Sigmoid colon (tissue), 7 donors: ENCODE measurements around the gene LSM6. TPM values are rescaled to one million over a fixed set of nuclear protein-coding genes. Genes with fewer than 3 reads are reported as not detected.

ENCODE experiments used
- DNase-seq: peaks from one replicate; pipeline ENCODE4 v3.0.0-alpha.2; 2019
- H3K27ac ChIP-seq, 4 donors: fragments of 200-600 bp; sonication (generic); one replicate each; pipeline ENCODE4 v1.5.1; 2016 to 2019; ENCODE audit warnings: mild to moderate bottlenecking in 1 of 4
- H3K27me3 ChIP-seq, 3 donors: fragments of 200-600 bp; sonication (generic); one replicate each; pipeline ENCODE4 v1.5.1; 2019; ENCODE audit warnings: mild to moderate bottlenecking in 1 of 3
- H3K36me3 ChIP-seq, 4 donors: fragments of 200-600 bp; sonication (generic); one replicate each; pipeline ENCODE4 v1.5.1; 2016 to 2019
- H3K4me1 ChIP-seq, 4 donors: fragments of 200-600 bp; sonication (generic); one replicate each; pipeline ENCODE4 v1.5.1; 2017 to 2019
- H3K4me3 ChIP-seq, 4 donors: fragments of 200-600 bp; sonication (generic); one replicate each; pipeline ENCODE4 v1.5.1; 2017 to 2019; ENCODE audit warnings: mild to moderate bottlenecking in 2 of 4, moderate library complexity in 1 of 4
- H3K9me3 ChIP-seq, 4 donors: fragments of 200-600 bp in 3 of 4; sonication (generic) in 3 of 4; one replicate each; pipeline versions ENCODE4 v1.5.1 to v1.6.1; 2013 to 2019
- CTCF ChIP-seq, 4 experiments: fragments of 450-650 bp in 3 of 4; fragments of 200-600 bp in 1 of 4; IDR thresholded peaks; one replicate each; pipeline ENCODE4 v1.5.1; 2016 to 2019; ENCODE audit warnings: antibody characterized with exemption in 4 of 4, mild to moderate bottlenecking in 3 of 4, moderate library complexity in 2 of 4
- EP300 ChIP-seq, 4 donors: sonication (generic); formaldehyde crosslinking; IDR thresholded peaks; one replicate each; pipeline ENCODE4 v1.6.1; 2017; ENCODE audit warnings: antibody characterized with exemption in 4 of 4
- POLR2A ChIP-seq, 2 donors: fragments of 450-650 bp; IDR thresholded peaks; one replicate each; pipeline ENCODE4 v1.6.1; 2016; ENCODE audit warnings: antibody characterized with exemption in 2 of 2, mild to moderate bottlenecking in 2 of 2, moderate library complexity in 2 of 2
- POLR2AphosphoS5 ChIP-seq, 4 donors: sonication (generic); formaldehyde crosslinking; IDR thresholded peaks; one replicate each; pipeline ENCODE4 v1.6.1; 2017; ENCODE audit warnings: antibody characterized with exemption in 4 of 4
- WGBS, 2 donors: extraction: QIAGEN DNeasy Blood & Tissue Kit; methylation state at CpG; one replicate each; pipeline ENCODE4 v1.1.7; 2013; 5-methylcytosine and 5-hydroxymethylcytosine counted together
- intact Hi-C: fragments of 100-400 bp; cut with DNase I; formaldehyde crosslinking; loops from one replicate; pipeline ENCODE4 v1.15.1; 2023
- polyA plus RNA-seq, 3 donors: library from polyadenylated mRNA; stranded (reverse); fragments of 200-250 nt; gene quantifications; one replicate each; pipeline ENCODE4 v1.2.3, GENCODE V29; 2013
- total RNA-seq, 4 donors: library from RNA; depleted of rRNA; stranded (reverse); fragments of >200 nt; gene quantifications; one replicate each; pipeline ENCODE4 v1.1.0, GENCODE V29; 2016
- donor health status: healthy with polysubstance abuse.
- donor health status: Bipolar disorder and iron deficiency.
- donor health status: healthy.

Gene LSM6
- total RNA-seq (10 to 100 TPM; 16.9 to 51.5 (median 32.4) TPM), polyA plus RNA-seq (10 to 100 TPM; 71.9 to 78.9 (median 76.9) TPM)

GRCh38 chr4:146175541-146176453 lies at the start of gene LSM6:
Gene LSM6, plus strand, starts transcription at chr4:146175718. Its CDS starts 7,204 bp downstream, at chr4:146182922.
- DNase-seq: peak; percentile 91
- H3K36me3 ChIP-seq: no peaks in the 10 kb centered on the region
- H3K27ac ChIP-seq: peak within 1 kb of the TSS; percentile 93 to 95 (median 93)
- intact Hi-C loops: loop anchor here (2.0 to 10.0 kb wide), 5 partner anchors 238 to 1081 kb away; partner anchors contain the start of genes ABCE1, ANAPC10, MMAA and ZNF827
- H3K4me3 ChIP-seq: peak within 1 kb of the TSS; percentile 87 to 92 (median 88)
- WGBS, 2 donors: 0% methylated on average over 75 of the region's 75 CpGs
- no peaks in the 10 kb centered on the region for H3K27me3 ChIP-seq
- peak in 2 of 4 donors; percentile 13 to 33 for TF ChIP-seq EP300 (IDR thresholded peaks at IDR 0.05)
- TF ChIP-seq POLR2AphosphoS5 (IDR thresholded peaks at IDR 0.05): peak; percentile 56 to 80 (median 78)
- no peak for TF ChIP-seq CTCF (IDR thresholded peaks at IDR 0.05)
- TF ChIP-seq POLR2A (IDR thresholded peaks at IDR 0.05): peak in 1 of 2 donors; percentile 15
- peaks cover 0 to 42% (median 33%) of the 10 kb centered on the region in 4 donors for H3K4me1 ChIP-seq
- no peaks in the 10 kb centered on the region for H3K9me3 ChIP-seq

- no peaks in the 10 kb centered on the region for H3K36me3 ChIP-seq
- no peaks in the 10 kb centered on the region for H3K4me1 ChIP-seq
- no peaks in the 10 kb centered on the region for H3K9me3 ChIP-seq
- no peaks in the 10 kb centered on the region for H3K27me3 ChIP-seq
- H3K27ac ChIP-seq: no peak overlapping the region
- no peak for DNase-seq
- H3K4me3 ChIP-seq: no peak overlapping the region
- WGBS, 2 donors: 72 to 81% methylated on average over 7 of the region's 7 CpGs
- intact Hi-C loops: no loop called here
- no peak for TF ChIP-seq POLR2AphosphoS5 (IDR thresholded peaks at IDR 0.05)
- TF ChIP-seq POLR2A (IDR thresholded peaks at IDR 0.05): no peak
- TF ChIP-seq EP300 (IDR thresholded peaks at IDR 0.05): no peak
- TF ChIP-seq CTCF (IDR thresholded peaks at IDR 0.05): no peak
Measured at GRCh38 chr4:146132445-146132844, 43.1 kb upstream of the LSM6 start.

- H3K9me3 ChIP-seq: no peaks in the 10 kb centered on the region
- 18 to 70% methylated on average over 8 of the region's 8 CpGs for WGBS, 2 donors
- H3K4me3 ChIP-seq: no peak overlapping the region
- no peak overlapping the region for H3K27ac ChIP-seq
- H3K27me3 ChIP-seq: no peaks in the 10 kb centered on the region
- TF ChIP-seq POLR2A (IDR thresholded peaks at IDR 0.05) (no peak), EP300 (IDR thresholded peaks at IDR 0.05) (no peak), POLR2AphosphoS5 (IDR thresholded peaks at IDR 0.05) (no peak), CTCF (IDR thresholded peaks at IDR 0.05) (no peak)
- no peaks in the 10 kb centered on the region for H3K4me1 ChIP-seq
- intact Hi-C loops: no loop called here
- no peak for DNase-seq
- no peaks in the 10 kb centered on the region for H3K36me3 ChIP-seq
Measured at GRCh38 chr4:146134761-146135445, 40.6 kb upstream of the LSM6 start.

- 90 to 91% methylated on average over 2 of the region's 2 CpGs for WGBS, 2 donors
- H3K27ac ChIP-seq: no peak overlapping the region
- no peak for TF ChIP-seq POLR2AphosphoS5 (IDR thresholded peaks at IDR 0.05)
- no peak for TF ChIP-seq EP300 (IDR thresholded peaks at IDR 0.05)
- no peak for TF ChIP-seq CTCF (IDR thresholded peaks at IDR 0.05)
- no peak for TF ChIP-seq POLR2A (IDR thresholded peaks at IDR 0.05)
- no peaks in the 10 kb centered on the region for H3K36me3 ChIP-seq
- intact Hi-C loops: no loop called here
- H3K4me1 ChIP-seq: no peaks in the 10 kb centered on the region
- no peaks in the 10 kb centered on the region for H3K9me3 ChIP-seq
- DNase-seq: no peak
- H3K27me3 ChIP-seq: no peaks in the 10 kb centered on the region
- no peak overlapping the region for H3K4me3 ChIP-seq
Measured at GRCh38 chr4:146135941-146136340, 39.6 kb upstream of the LSM6 start.
